Stimulated activated CD4-positive, alpha-beta T cell treated with anti-CD3 and anti-CD28 coated beads, Interleukin-4, amount 100 ng/mL, for 1 hour (primary cell): Measurements from ENCODE around the gene TBX19.
A peak's percentile ranks its signal among the peaks of the same experiment; 100 is the strongest.
"Not testable (repeated sequence)": the region's sequence is repeated elsewhere in the genome, so short reads cannot be mapped to it uniquely, and the experiment has no call there.

Experiments
- DNase-seq: peaks from one replicate; pipeline ENCODE4 v3.0.0-alpha.2; 2020

Gene TBX19

GRCh38 chr1:168321945-168322344, 41.3 kb downstream of the TBX19 start:
- no peak for DNase-seq

GRCh38 chr1:168324745-168325425, 44.2 kb downstream of the TBX19 start:
- no peak for DNase-seq

DNA sequence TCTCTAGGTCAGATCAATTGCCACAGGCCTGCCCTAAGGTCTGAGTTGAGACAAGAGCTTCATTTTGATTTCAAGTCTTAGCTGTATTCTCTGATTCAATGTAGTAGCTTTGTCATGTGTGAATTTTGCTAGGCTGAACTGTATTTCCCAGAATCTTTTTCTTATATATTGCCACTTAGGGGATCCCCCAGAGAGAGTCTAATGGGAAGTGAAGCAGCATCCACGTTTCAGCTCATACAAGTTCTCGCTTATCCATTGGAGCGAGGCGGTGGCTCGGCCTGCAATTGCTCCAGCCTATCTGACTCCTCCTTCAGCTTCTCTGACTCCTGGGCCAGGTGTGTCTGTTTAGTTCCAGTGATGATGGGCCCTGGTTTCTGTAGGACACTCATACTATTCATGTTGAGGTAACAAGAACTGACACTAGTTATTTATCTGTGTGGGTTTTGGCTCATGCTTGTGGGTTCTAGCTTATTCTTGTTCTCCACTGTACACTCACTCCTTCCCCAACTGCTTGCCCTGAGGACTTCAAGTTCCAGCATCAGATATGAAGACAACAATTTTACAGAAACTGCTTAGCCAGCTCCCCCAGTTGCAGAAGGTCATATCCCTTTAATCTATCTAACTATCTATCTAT, 48.2 kb downstream of the TBX19 start:
- DNase-seq: no peak

DNA sequence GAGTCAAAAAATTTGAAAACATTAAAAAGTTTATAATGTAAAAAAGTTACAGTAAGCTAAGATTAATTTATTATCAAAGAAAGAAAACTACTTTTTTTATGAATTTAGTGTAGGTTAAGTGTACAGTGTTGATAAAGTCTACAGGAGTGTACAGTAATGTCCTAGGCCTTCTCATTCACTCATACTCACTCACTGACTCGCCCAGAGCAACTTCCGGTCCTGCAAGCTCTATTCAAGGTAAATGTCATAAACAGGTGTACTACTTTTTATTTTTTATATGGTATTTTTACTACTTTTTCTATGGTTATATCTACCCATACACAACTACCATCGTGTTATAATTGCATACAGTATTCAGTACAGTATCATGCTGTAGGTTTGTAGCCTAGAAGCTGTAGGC, 49.6 kb downstream of the TBX19 start:
- no peak for DNase-seq

DNA sequence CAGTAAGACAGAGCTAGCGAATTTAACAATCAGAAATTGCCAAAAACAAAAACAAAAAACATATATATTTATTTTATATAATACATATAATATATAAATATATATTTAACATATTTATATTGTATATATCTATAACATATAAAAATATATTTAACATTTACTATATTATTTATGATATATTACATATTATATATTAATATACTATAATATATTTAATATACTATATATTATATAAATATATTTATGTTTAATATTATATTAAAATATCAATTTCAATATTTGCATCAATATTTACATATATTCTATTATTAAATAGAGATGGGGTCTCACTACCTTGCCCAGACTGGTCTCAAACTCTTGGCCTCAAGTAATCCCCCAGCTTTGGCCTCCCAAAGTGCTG, 50.9 kb downstream of the TBX19 start:
- DNase-seq: no peak

DNA sequence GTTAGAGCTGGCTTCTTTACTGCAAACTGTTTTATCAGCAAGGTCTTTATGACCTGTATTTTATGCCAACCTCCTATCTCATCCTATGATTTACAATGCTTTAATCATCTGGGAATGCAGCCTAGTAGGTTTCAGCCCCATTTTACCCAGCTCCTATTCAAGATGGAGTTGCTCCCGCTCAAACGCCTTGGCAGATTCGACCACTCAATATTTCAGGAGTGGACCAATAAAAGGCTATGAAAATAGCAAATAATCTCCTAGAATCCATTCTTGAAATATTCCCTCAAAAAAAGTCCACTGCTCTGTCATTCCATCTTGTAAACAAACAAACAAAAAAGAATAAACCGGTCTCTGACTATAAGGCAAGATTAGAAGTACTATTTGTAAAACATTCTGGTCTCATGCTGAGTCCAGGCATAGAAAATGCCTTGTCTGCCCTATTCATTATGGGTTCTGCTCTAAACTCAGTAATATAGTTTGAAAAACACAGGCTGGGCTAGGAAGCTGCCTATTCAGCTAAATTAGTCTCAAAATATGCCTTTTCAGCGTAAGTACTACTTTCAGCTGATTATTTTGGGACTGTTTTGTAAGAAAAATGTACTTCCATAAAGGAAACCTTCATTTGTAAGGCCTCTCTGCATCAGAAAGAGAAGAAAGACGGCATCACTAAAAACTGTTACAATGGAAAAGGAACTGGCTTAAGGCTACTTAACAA, 53.0 kb downstream of the TBX19 start:
- no peak for DNase-seq

GRCh38 chr1:168335500-168335899, 54.8 kb downstream of the TBX19 start:
- no peak for DNase-seq

DNA sequence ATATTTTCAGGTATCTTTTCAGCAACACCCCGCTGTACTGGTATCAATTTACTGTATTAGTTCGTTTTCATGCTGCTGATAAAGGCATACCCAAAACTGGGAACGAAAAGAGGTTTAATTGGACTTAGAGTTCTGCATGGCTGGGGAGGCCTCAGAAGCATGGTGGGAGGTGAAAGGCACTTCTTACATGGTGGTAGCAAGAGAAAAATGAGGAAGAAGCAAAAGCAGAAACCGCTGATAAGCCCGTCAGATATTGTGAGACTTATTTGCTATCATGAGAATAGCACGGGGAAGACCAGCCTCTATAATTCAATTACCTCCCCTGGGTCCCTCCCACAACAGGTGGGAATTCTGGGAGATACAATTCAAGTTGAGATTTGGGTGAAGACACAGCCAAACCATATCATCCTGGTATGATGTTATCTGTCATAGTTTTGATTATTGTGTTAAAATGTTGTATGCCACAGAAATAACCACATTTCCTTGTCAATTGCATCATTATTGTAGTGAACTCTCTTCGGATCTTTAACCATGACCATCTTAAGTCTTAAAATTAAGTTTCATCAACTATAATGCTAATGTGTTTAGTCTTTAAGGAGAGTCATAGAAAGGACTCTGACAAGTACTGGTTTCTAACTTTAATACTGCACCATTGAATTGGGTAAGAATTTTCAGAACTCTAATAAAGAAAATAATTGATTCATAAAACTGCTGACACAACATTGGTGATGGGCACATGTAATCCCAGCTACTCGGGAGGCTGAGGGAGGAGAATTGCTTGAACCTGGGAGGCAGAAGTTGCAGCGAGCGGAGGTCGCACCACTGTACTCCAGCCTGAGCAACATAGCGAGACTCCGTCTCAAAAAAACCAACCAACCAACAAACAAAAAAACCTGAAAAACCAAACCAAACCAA, 58.2 kb downstream of the TBX19 start:
- DNase-seq: no peak

- DNase-seq: no peak
Observed at GRCh38 chr1:168340781-168341482, 60.3 kb downstream of the TBX19 start.

- DNase-seq: no peak
Observed at GRCh38 chr1:168341483-168341975, 60.9 kb downstream of the TBX19 start.

- peak; percentile 89 for DNase-seq
Observed at GRCh38 chr1:168342572-168343280, 62.0 kb downstream of the TBX19 start.

GRCh38 chr1:168343566-168343965, 62.9 kb downstream of the TBX19 start:
- no peak for DNase-seq

DNA sequence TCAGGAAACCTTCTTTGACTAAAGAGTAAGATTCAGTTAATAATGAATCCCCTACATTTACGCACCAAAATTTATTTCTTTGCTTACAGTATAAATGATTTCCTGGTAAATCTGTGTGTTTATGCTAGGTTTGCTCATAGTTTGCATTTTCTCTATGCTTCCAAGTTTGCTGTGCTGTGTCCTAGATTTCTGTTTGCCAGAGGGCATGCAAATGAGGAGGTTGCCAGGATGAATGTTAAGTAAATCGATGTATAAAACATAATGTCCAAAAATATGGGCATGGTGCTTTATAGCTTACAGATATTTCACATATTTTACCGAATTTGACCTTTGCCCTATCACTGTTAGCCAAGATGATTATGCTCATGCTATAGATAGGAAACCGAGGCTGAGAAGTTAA, 63.8 kb downstream of the TBX19 start:
- DNase-seq: no peak

- no peak for DNase-seq
Observed at GRCh38 chr1:168345939-168346338, 65.3 kb downstream of the TBX19 start.

DNA sequence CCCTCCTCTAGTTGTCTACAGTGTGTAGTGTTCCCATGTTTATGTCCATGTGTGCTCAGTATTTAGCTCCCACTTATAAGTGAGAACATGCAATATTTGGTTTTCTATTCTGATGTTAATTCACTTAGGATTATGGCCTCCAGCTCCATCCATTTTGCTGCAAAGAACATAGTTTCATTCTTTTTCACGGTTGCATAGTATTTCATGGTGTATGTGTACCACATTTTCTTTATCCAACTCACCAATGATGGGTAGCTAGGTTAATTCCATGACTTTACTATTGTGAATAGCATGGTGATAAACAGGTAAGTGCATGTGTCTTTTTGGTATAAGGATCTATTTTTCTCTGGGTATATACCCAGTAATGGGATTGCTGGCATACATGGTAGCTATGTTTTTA, 67.0 kb downstream of the TBX19 start:
- no peak for DNase-seq

DNA sequence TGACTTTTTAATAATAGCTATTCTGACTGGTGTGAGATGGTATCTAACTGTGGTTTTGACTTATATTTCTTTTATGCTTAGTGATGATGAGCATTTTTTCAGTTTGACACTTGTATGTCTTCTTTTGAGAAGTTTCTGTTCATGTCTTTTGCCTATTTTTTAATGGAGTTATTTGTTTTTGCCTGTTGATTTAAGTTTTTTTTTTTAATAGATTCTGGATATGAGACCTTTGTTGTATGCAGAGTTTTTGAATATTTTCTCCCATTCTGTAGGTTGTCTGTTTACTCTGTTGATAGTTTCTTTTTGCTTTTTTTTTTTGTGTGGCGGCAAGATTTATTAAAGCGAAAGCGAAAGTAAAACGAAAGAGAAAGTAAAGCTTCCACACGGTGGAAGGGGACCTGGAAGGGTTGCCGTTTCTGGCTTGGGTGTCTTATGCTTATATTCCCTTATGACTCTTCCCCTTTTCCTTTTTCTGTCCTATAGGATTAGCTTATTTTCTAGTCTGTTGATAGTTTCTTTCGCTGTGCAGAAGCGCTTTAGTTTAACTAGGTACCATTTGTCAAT, 67.6 kb downstream of the TBX19 start:
- DNase-seq: peak; percentile 6

- not testable (repeated sequence) for DNase-seq
Observed at GRCh38 chr1:168354335-168355269, 73.9 kb downstream of the TBX19 start.

DNA sequence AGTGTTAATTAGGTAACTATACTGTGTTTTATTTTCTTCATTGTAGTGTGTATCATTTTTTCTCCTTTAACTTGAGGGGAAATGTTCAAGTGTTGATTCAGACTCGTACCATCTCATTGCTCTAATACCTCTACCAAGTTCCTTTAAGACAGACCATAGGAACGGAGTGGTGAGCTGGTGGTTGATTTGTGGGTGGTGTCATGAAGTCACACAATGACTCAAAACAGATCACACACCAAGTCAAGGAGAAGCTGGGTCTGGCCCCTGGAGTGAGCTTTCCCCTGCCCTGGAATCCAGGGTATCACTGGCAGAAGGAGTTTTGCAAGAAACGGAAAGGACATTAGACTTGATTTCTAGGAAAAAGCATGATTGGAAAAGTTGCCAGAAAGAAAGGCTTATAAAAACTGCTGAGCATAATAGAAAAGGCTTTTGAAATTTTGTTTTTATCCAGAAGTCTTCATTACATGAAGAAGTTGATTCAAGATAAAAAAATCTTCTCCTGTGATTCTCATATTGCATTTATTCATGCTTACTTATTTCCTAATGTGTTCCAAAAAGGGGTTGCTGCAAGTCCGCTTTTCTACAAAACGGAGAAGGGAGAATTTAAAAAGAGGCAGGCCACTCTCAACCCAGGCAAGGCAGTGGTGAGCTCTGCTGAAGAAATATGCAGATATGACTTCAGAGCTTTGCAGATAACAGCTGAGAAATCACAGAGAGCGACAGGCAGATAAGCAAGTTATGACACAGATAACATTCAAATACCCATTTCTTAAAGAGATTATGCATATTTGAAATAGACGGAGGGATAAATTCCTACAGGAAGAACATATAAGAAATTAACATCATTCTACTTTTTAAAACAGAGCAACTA, 79.7 kb downstream of the TBX19 start:
- DNase-seq: no peak

- DNase-seq: no peak
Observed at GRCh38 chr1:168361252-168361651, 80.6 kb downstream of the TBX19 start.
